Measurements from ENCODE around the gene HDAC11. TPM values are rescaled to one million over a fixed set of nuclear protein-coding genes. Genes with fewer than 3 reads are reported as not detected.

Gene HDAC11
- total and polyA plus RNA-seq, 4 donors, result 2.5 to 9.0 (median 3.2) TPM

DNA sequence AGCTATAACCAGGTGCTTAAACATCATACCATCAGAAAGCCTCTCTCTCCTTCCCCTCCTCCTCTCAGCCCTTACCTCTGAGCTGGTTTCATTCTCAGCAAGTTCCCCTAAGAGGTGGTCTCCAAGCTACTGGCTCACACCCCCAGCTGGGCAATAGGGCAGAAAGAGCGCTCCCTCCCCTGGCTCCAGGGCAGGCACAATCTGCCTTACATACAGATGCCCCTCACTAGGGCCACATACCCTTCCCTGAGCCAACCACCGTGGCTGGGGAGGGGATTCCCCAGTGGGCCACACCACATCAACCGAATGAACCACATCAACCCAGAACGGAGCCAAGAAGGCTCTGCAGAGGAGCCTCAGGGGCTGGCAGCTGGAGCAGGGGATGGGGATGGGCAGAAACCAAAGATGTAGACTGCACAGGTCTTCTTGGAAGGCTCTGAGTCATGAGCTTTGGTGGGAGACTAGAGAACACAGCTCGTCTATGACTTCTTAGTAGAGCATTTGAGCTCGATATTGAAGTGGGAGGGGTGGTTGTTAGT lies 64.3 kb downstream of the HDAC11 start:
- Histone ChIP-seq H3K4me1 (ENCODE audit: control insufficient read depth in 4 of 4, insufficient read depth in 4 of 4, low read length in 3 of 4) (peaks cover 0 to 2% (median under 1%) of the 10 kb centered on the region in 4 donors), H3K9me3 (ENCODE audit: control insufficient read depth in 4 of 4, low read length in 3 of 4) (peaks cover 2 to 18% (median 4%) of the 10 kb centered on the region in 4 donors), H3K9ac (ENCODE audit: low read depth in 1 of 2, low read length in 2 of 2) (no peak overlapping the region), H3K36me3 (ENCODE audit: control insufficient read depth in 4 of 4, insufficient read depth in 3 of 4, low read depth in 1 of 4, low read length in 3 of 4) (no peaks in the 10 kb centered on the region), H3K4me3 (ENCODE audit: low read depth in 1 of 3, low read length in 3 of 3) (no peak overlapping the region), H3K27me3 (ENCODE audit: control insufficient read depth in 4 of 4, insufficient read depth in 4 of 4, low read length in 3 of 4) (peaks cover 0 to 13% (median 6%) of the 10 kb centered on the region in 4 donors), H3K27ac (ENCODE audit: low read depth in 1 of 2, low read length in 2 of 2) (no peak overlapping the region)
- no peak for DNase-seq (ENCODE audit: low spot score)
- WGBS, result 65% methylated on average over 6 of the region's 6 CpGs
- TF ChIP-seq GABPA (IDR thresholded peaks at IDR 0.05 in 1 of 2, conservative IDR thresholded peaks at IDR 0.05 in 1 of 2) (no peak), RAD21 (IDR thresholded peaks at IDR 0.05) (no peak), YY1 (IDR thresholded peaks at IDR 0.05) (no peak), TAF1 (conservative IDR thresholded peaks at IDR 0.05) (no peak), FOXA1 (IDR thresholded peaks at IDR 0.05) (no peak), HNF4A (conservative IDR thresholded peaks at IDR 0.05) (no peak), JUND (IDR thresholded peaks at IDR 0.05) (no peak), RXRA (IDR thresholded peaks at IDR 0.05) (no peak), NR2F2 (IDR thresholded peaks at IDR 0.05) (no peak), FOXA2 (IDR thresholded peaks at IDR 0.05) (no peak), EGR1 (IDR thresholded peaks at IDR 0.05; ENCODE audit: low read depth in 2 of 2) (no peak), SP1 (IDR thresholded peaks at IDR 0.05) (no peak)
- TF ChIP-seq, protein P1, sequence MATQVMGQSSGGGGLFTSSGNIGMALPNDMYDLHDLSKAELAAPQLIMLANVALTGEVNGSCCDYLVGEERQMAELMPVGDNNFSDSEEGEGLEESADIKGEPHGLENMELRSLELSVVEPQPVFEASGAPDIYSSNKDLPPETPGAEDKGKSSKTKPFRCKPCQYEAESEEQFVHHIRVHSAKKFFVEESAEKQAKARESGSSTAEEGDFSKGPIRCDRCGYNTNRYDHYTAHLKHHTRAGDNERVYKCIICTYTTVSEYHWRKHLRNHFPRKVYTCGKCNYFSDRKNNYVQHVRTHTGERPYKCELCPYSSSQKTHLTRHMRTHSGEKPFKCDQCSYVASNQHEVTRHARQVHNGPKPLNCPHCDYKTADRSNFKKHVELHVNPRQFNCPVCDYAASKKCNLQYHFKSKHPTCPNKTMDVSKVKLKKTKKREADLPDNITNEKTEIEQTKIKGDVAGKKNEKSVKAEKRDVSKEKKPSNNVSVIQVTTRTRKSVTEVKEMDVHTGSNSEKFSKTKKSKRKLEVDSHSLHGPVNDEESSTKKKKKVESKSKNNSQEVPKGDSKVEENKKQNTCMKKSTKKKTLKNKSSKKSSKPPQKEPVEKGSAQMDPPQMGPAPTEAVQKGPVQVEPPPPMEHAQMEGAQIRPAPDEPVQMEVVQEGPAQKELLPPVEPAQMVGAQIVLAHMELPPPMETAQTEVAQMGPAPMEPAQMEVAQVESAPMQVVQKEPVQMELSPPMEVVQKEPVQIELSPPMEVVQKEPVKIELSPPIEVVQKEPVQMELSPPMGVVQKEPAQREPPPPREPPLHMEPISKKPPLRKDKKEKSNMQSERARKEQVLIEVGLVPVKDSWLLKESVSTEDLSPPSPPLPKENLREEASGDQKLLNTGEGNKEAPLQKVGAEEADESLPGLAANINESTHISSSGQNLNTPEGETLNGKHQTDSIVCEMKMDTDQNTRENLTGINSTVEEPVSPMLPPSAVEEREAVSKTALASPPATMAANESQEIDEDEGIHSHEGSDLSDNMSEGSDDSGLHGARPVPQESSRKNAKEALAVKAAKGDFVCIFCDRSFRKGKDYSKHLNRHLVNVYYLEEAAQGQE (IDR thresholded peaks at IDR 0.05), result no peak
- TF ChIP-seq, protein P2, sequence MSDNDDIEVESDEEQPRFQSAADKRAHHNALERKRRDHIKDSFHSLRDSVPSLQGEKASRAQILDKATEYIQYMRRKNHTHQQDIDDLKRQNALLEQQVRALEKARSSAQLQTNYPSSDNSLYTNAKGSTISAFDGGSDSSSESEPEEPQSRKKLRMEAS (IDR thresholded peaks at IDR 0.05), result no peak
- TF ChIP-seq, protein P3, sequence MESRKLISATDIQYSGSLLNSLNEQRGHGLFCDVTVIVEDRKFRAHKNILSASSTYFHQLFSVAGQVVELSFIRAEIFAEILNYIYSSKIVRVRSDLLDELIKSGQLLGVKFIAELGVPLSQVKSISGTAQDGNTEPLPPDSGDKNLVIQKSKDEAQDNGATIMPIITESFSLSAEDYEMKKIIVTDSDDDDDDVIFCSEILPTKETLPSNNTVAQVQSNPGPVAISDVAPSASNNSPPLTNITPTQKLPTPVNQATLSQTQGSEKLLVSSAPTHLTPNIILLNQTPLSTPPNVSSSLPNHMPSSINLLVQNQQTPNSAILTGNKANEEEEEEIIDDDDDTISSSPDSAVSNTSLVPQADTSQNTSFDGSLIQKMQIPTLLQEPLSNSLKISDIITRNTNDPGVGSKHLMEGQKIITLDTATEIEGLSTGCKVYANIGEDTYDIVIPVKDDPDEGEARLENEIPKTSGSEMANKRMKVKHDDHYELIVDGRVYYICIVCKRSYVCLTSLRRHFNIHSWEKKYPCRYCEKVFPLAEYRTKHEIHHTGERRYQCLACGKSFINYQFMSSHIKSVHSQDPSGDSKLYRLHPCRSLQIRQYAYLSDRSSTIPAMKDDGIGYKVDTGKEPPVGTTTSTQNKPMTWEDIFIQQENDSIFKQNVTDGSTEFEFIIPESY (IDR thresholded peaks at IDR 0.05), result no peak
- TF ChIP-seq, protein P4, sequence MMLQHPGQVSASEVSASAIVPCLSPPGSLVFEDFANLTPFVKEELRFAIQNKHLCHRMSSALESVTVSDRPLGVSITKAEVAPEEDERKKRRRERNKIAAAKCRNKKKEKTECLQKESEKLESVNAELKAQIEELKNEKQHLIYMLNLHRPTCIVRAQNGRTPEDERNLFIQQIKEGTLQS (IDR thresholded peaks at IDR 0.05), result no peak

DNA sequence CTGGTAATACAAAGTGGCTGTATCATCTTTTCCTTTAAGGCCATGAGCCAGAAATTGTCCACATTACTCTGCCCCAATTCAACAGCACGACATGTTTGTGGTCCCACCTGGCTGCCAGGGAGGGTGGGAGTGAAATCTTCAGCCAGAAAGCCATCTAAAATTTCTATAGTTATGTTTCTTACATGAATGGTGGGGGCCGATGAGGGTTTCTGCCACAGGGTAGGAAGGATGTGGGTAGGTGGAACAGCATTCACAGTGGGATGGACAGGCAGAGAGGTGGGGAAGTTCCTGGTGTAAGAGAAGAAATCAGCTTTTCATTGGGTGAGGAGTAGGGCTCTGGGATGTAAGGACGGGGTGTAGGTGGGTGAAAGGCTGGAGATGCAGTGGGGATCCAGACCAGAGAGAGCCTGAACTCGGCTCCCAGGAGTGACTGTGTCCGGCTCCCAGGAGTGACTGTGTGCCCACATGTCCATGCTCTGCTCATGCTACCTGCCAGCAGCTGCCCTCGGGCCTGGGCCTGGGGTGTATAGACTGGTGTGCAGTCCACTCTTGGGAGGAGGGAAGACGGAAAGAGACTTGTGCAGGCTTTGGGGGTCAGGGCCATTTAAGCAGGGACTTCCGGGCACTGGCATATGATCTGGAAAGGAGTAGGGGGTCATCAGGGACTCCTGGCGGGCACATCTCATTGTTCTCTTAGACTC lies 65.0 kb downstream of the HDAC11 start:
- H3K27ac ChIP-seq (ENCODE audit: low read depth in 1 of 2, low read length in 2 of 2), result no peak overlapping the region
- no peak overlapping the region for H3K4me3 ChIP-seq (ENCODE audit: low read depth in 1 of 3, low read length in 3 of 3)
- DNase-seq (ENCODE audit: low spot score), result no peak
- peaks cover 0 to 16% (median 7%) of the 10 kb centered on the region in 4 donors for H3K27me3 ChIP-seq (ENCODE audit: control insufficient read depth in 4 of 4, insufficient read depth in 4 of 4, low read length in 3 of 4)
- H3K9ac ChIP-seq (ENCODE audit: low read depth in 1 of 2, low read length in 2 of 2), result no peak overlapping the region
- H3K9me3 ChIP-seq (ENCODE audit: control insufficient read depth in 4 of 4, low read length in 3 of 4), result peaks cover 2 to 18% (median 4%) of the 10 kb centered on the region in 4 donors
- H3K4me1 ChIP-seq (ENCODE audit: control insufficient read depth in 4 of 4, insufficient read depth in 4 of 4, low read length in 3 of 4), result peaks cover 0 to 2% (median under 1%) of the 10 kb centered on the region in 4 donors
- H3K36me3 ChIP-seq (ENCODE audit: control insufficient read depth in 4 of 4, insufficient read depth in 3 of 4, low read depth in 1 of 4, low read length in 3 of 4), result no peaks in the 10 kb centered on the region
- 74% methylated on average over 9 of the region's 9 CpGs for WGBS
- TF ChIP-seq YY1 (IDR thresholded peaks at IDR 0.05), result no peak
- TF ChIP-seq SP1 (IDR thresholded peaks at IDR 0.05), result no peak
- TF ChIP-seq, protein P1 (IDR thresholded peaks at IDR 0.05), result no peak
- no peak for TF ChIP-seq TAF1 (conservative IDR thresholded peaks at IDR 0.05)
- TF ChIP-seq, protein P4 (IDR thresholded peaks at IDR 0.05), result no peak
- TF ChIP-seq HNF4A (conservative IDR thresholded peaks at IDR 0.05), result no peak
- TF ChIP-seq NR2F2 (IDR thresholded peaks at IDR 0.05), result no peak
- TF ChIP-seq FOXA1 (IDR thresholded peaks at IDR 0.05), result no peak
- no peak for TF ChIP-seq JUND (IDR thresholded peaks at IDR 0.05)
- no peak for TF ChIP-seq GABPA (IDR thresholded peaks at IDR 0.05 in 1 of 2, conservative IDR thresholded peaks at IDR 0.05 in 1 of 2)
- no peak for TF ChIP-seq FOXA2 (IDR thresholded peaks at IDR 0.05)
- TF ChIP-seq EGR1 (IDR thresholded peaks at IDR 0.05; ENCODE audit: low read depth in 2 of 2), result no peak
- TF ChIP-seq, protein P5, sequence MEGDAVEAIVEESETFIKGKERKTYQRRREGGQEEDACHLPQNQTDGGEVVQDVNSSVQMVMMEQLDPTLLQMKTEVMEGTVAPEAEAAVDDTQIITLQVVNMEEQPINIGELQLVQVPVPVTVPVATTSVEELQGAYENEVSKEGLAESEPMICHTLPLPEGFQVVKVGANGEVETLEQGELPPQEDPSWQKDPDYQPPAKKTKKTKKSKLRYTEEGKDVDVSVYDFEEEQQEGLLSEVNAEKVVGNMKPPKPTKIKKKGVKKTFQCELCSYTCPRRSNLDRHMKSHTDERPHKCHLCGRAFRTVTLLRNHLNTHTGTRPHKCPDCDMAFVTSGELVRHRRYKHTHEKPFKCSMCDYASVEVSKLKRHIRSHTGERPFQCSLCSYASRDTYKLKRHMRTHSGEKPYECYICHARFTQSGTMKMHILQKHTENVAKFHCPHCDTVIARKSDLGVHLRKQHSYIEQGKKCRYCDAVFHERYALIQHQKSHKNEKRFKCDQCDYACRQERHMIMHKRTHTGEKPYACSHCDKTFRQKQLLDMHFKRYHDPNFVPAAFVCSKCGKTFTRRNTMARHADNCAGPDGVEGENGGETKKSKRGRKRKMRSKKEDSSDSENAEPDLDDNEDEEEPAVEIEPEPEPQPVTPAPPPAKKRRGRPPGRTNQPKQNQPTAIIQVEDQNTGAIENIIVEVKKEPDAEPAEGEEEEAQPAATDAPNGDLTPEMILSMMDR (IDR thresholded peaks at IDR 0.05; ENCODE audit: low read depth, low read length, missing input control), result no peak
- no peak for TF ChIP-seq HNF4G (IDR thresholded peaks at IDR 0.05)
